Caco-2 (cell line): ENCODE results near the gene OR6Q1. TPM values are rescaled to one million over a fixed set of nuclear protein-coding genes. Genes with fewer than 3 reads are reported as not detected.

Experiments
- Bru-seq: library from RNA; stranded (reverse); fragments of 400-500 nt; gene quantifications from one replicate; lab custom pipeline; 2021; lab: Mats Ljungman, UMichigan
- BruChase-seq, 2 experiments: library from RNA; stranded (reverse); fragments of 400-500 nt; gene quantifications; one replicate each; lab custom pipeline; 2021; lab: Mats Ljungman, UMichigan
- BruUV-seq: library from RNA; stranded (reverse); fragments of 400-500 nt; replicated peaks from 2 replicates; lab custom pipeline; 2021; lab: Mats Ljungman, UMichigan
- CTCF ChIA-PET: fragments of 300-600 bp; sonication (Branson Sonifier 250); formaldehyde crosslinking; loops from one replicate; lab custom pipeline; 2022; ENCODE audit warnings: antibody characterized with exemption; lab: Charles Lee
- POLR2A ChIA-PET: fragments of 300-600 bp; sonication (Branson Sonifier 250); formaldehyde crosslinking; loops from one replicate; lab custom pipeline; 2022; ENCODE audit warnings: antibody characterized with exemption; lab: Charles Lee
- DNase-seq, 2 experiments: peaks; one replicate each; pipeline versions ENCODE4 v3.0.0 to v3.0.0-alpha.2; 2020 to 2022
- H3K27me3 ChIP-seq: replicated peaks from 2 replicates; pipeline ENCODE4 v1.6.0; 2011; ENCODE audit warnings: low read length; ENCODE audit not compliant: control insufficient read depth, insufficient read depth
- H3K36me3 ChIP-seq: 2 replicates; pipeline ENCODE4 v1.5.1; 2011; ENCODE audit warnings: low read length; ENCODE audit not compliant: control insufficient read depth, insufficient read depth
- H3K4me1 ChIP-seq: fragments of 250-450 bp; sonication (Bioruptor Pico); 2 replicates; pipeline ENCODE4 v1.5.1; 2020; ENCODE audit warnings: mild to moderate bottlenecking
- H3K4me3 ChIP-seq: 2 replicates; pipeline ENCODE4 v1.5.1; 2011; ENCODE audit warnings: low read depth, mild to moderate bottlenecking, control low read depth, low read length
- H3K9me3 ChIP-seq: fragments of 250-450 bp; sonication (Bioruptor Pico); 2 replicates; pipeline ENCODE4 v1.5.1; 2020; ENCODE audit warnings: mild to moderate bottlenecking, moderate library complexity
- H3K27ac Mint-ChIP-seq: one replicate; pipeline ENCODE4 v1.8.0; 2022; ENCODE audit warnings: mixed read lengths; ENCODE audit not compliant: unreplicated experiment
- H3K27me3 Mint-ChIP-seq: one replicate; pipeline ENCODE4 v1.8.0; 2022; ENCODE audit warnings: mixed read lengths; ENCODE audit not compliant: insufficient read depth, unreplicated experiment
- H3K36me3 Mint-ChIP-seq: one replicate; pipeline ENCODE4 v1.8.0; 2022; ENCODE audit warnings: mild to moderate bottlenecking, mixed read lengths; ENCODE audit not compliant: insufficient read depth, unreplicated experiment
- H3K4me1 Mint-ChIP-seq: one replicate; pipeline ENCODE4 v1.8.0; 2022; ENCODE audit warnings: low read depth, mixed read lengths; ENCODE audit not compliant: unreplicated experiment
- H3K4me3 Mint-ChIP-seq: one replicate; pipeline ENCODE4 v1.8.0; 2022; ENCODE audit warnings: mild to moderate bottlenecking, moderate library complexity, mixed read lengths; ENCODE audit not compliant: unreplicated experiment
- H3K9me3 Mint-ChIP-seq: one replicate; pipeline ENCODE4 v1.8.0; 2022; ENCODE audit warnings: mixed read lengths; ENCODE audit not compliant: unreplicated experiment
- intact Hi-C: fragments of 100-400 bp; cut with micrococcal nuclease; formaldehyde crosslinking; loops from one replicate; pipeline ENCODE4 v1.10.0; 2022; ENCODE audit not compliant: unreplicated experiment
- long read RNA-seq: library from polyadenylated mRNA; stranded (forward); transcript quantifications from one replicate; pipeline ENCODE4 v2.0.0, GENCODE V29; 2022
- total RNA-seq: library from RNA; stranded (reverse); gene quantifications from 2 replicates; pipeline ENCODE4 v1.2.3, GENCODE V29; 2022
- TF ChIP-seq, protein P1 (sequence below), 2 experiments: fragments of 200-600 bp in 1 of 2; IDR thresholded peaks; 1 replicate in 1 of 2; 2 replicates in 1 of 2; pipeline versions ENCODE4 v1.5.1 to v1.8.0; 2011 to 2022; ENCODE audit warnings: antibody characterized with exemption in 1 of 2, control low read depth in 1 of 2, inconsistent platforms in 1 of 2, low read depth in 1 of 2, low read length in 1 of 2, mild to moderate bottlenecking in 1 of 2, moderate library complexity in 1 of 2; ENCODE audit not compliant: insufficient read depth in 1 of 2, severe bottlenecking in 1 of 2, unreplicated experiment in 1 of 2

The OR6Q1 gene, protein sequence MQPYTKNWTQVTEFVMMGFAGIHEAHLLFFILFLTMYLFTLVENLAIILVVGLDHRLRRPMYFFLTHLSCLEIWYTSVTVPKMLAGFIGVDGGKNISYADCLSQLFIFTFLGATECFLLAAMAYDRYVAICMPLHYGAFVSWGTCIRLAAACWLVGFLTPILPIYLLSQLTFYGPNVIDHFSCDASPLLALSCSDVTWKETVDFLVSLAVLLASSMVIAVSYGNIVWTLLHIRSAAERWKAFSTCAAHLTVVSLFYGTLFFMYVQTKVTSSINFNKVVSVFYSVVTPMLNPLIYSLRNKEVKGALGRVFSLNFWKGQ
- total RNA-seq = not detected in 2 replicates
- percentile 23 among the genes with signal in this experiment for Bru-seq, nascent RNA
- BruChase-seq, experiment 1, labeled RNA remaining after a 2-hour chase = not detected
- BruChase-seq, experiment 2, labeled RNA remaining after a 6-hour chase = not detected
- long read RNA-seq = 0 reads

DNA sequence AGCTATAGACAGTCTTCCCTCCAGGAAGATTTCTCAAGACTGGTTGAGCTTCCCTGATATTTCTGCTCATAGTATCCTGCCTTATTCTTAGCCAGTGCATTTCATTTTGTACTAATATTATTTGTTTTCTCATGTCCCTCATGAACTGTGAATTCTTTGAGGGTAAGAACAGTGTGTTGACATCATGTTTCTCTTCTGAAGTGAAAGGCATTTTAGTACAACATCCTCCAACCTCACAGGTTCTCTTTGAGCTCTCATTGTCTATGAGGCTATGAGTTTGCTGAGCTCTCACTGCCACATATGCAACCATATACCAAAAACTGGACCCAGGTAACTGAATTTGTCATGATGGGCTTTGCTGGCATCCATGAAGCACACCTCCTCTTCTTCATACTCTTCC lies at the start of gene OR6Q1:
OR6Q1 (plus strand) TSS at position 301 of the 400 bp plus-strand sequence; CDS start at position 301, 0 bp downstream.
- TF ChIP-seq, protein P1, sequence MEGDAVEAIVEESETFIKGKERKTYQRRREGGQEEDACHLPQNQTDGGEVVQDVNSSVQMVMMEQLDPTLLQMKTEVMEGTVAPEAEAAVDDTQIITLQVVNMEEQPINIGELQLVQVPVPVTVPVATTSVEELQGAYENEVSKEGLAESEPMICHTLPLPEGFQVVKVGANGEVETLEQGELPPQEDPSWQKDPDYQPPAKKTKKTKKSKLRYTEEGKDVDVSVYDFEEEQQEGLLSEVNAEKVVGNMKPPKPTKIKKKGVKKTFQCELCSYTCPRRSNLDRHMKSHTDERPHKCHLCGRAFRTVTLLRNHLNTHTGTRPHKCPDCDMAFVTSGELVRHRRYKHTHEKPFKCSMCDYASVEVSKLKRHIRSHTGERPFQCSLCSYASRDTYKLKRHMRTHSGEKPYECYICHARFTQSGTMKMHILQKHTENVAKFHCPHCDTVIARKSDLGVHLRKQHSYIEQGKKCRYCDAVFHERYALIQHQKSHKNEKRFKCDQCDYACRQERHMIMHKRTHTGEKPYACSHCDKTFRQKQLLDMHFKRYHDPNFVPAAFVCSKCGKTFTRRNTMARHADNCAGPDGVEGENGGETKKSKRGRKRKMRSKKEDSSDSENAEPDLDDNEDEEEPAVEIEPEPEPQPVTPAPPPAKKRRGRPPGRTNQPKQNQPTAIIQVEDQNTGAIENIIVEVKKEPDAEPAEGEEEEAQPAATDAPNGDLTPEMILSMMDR (IDR thresholded peaks at IDR 0.05; ENCODE audit: insufficient read depth in 1 of 2, low read depth in 1 of 2, low read length in 1 of 2, severe bottlenecking in 1 of 2, unreplicated experiment in 1 of 2) = no peak
- no peak within 1 kb of the TSS for H3K4me3 Mint-ChIP-seq
- intact Hi-C loops = no loop called here
- no peak for DNase-seq
- peaks cover 9% of the 10 kb centered on the region for H3K9me3 Mint-ChIP-seq
- Histone ChIP-seq H3K4me1 (no peaks in the 10 kb centered on the region), H3K36me3 (no peaks in the 10 kb centered on the region), H3K27me3 (no peaks in the 10 kb centered on the region; the same call in 1 of the 2 replicates), H3K9me3 (no peaks in the 10 kb centered on the region), H3K4me3 (no peak within 1 kb of the TSS)
- ChIA-PET POLR2A (no interaction called here), CTCF (interaction anchor here (0.6 kb wide), 1 partner anchor 484 kb away, joined by 4 read pairs; no protein-coding TSS in a partner anchor)
- no peaks in the 10 kb centered on the region for H3K36me3 Mint-ChIP-seq
- H3K27ac Mint-ChIP-seq = no peak within 1 kb of the TSS
- BruUV-seq = no TSS peak
- H3K4me1 Mint-ChIP-seq = no peaks in the 10 kb centered on the region
- H3K27me3 Mint-ChIP-seq = no peaks in the 10 kb centered on the region

DNA sequence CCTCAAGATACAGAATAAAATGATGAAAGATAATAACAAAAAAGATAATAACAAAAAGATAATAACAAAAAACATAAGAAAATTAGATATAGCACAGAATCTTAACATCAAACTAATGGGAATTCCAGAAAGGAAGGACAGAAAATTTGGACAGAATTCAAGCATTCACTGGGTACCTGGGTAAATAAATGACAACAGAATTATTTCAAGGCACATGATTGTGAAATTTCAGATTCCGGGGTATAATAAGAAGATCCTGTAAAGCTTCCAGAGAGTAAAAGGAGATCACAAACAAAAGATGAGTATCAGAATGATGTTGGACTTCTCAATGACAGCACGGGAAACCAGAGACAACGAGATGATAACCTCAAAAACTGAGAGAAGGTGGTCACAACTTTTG lies 49.2 kb upstream of the OR6Q1 start:
- no peak for DNase-seq
- Mint-ChIP-seq H3K4me3 (no peak overlapping the region), H3K36me3 (no peaks in the 10 kb centered on the region), H3K9me3 (no peaks in the 10 kb centered on the region), H3K27ac (no peak overlapping the region), H3K4me1 (no peaks in the 10 kb centered on the region), H3K27me3 (no peaks in the 10 kb centered on the region)
- TF ChIP-seq, protein P1 (IDR thresholded peaks at IDR 0.05; ENCODE audit: insufficient read depth in 1 of 2, low read depth in 1 of 2, low read length in 1 of 2, severe bottlenecking in 1 of 2, unreplicated experiment in 1 of 2) = no peak
- Histone ChIP-seq H3K4me3 (no peak overlapping the region), H3K9me3 (no peaks in the 10 kb centered on the region), H3K27me3 (no peaks in the 10 kb centered on the region), H3K36me3 (no peaks in the 10 kb centered on the region), H3K4me1 (peaks cover 13% of the 10 kb centered on the region; the same call in 1 of the 2 replicates)
- ChIA-PET CTCF (no interaction called here), POLR2A (no interaction called here)
- no TSS peak for BruUV-seq
- intact Hi-C loops = no loop called here

DNA sequence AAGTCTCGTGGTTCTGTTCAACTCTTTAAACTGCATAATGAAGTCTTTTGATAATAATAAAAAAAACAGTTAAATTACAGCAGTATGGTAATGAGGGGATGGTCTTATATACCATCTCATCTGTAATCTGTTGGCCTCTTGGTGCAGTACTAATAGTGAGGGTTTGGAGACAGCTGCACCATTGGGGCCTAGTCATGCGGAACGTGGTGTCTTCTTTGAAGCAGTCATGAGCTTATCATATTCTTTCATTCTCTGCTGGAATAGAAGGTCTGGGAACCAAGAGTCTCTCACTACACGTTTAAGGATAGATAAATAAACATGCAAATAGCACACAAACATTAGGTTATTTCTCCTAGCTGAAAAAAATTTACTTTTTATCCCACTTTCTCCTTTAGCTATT lies 48.0 kb upstream of the OR6Q1 start:
- Histone ChIP-seq H3K9me3 (no peaks in the 10 kb centered on the region), H3K36me3 (no peaks in the 10 kb centered on the region), H3K4me3 (no peak overlapping the region), H3K4me1 (peaks cover 11% of the 10 kb centered on the region; the same call in 1 of the 2 replicates), H3K27me3 (no peaks in the 10 kb centered on the region)
- TF ChIP-seq, protein P1 (IDR thresholded peaks at IDR 0.05; ENCODE audit: insufficient read depth in 1 of 2, low read depth in 1 of 2, low read length in 1 of 2, severe bottlenecking in 1 of 2, unreplicated experiment in 1 of 2) = no peak
- H3K36me3 Mint-ChIP-seq = no peaks in the 10 kb centered on the region
- intact Hi-C loops = no loop called here
- H3K9me3 Mint-ChIP-seq = no peaks in the 10 kb centered on the region
- POLR2A ChIA-PET = no interaction called here
- no peak for DNase-seq
- H3K27ac Mint-ChIP-seq = no peak overlapping the region
- H3K27me3 Mint-ChIP-seq = no peaks in the 10 kb centered on the region
- no peaks in the 10 kb centered on the region for H3K4me1 Mint-ChIP-seq
- CTCF ChIA-PET = no interaction called here
- no TSS peak for BruUV-seq
- H3K4me3 Mint-ChIP-seq = no peak overlapping the region
